Measurements from ENCODE around the gene CACNA2D1. TPM values are rescaled to one million over a fixed set of nuclear protein-coding genes. Genes with fewer than 3 reads are reported as not detected.

CACNA2D1 gene
- total RNA-seq, 1 experiment from 2014 or later, result 4.3 TPM

GRCh38 chr7:82226191-82226590 lies 217.4 kb downstream of the CACNA2D1 start:
- DNase-seq (ENCODE audit: low read depth), result no peak

- DNase-seq (ENCODE audit: low read depth), result no peak
Observed at GRCh38 chr7:82224529-82224928, 219.0 kb downstream of the CACNA2D1 start.

- no peak for DNase-seq (ENCODE audit: low read depth)
Observed at GRCh38 chr7:82223580-82223979, 220.0 kb downstream of the CACNA2D1 start.

GRCh38 chr7:82221152-82221674 lies 222.4 kb downstream of the CACNA2D1 start:
- DNase-seq (ENCODE audit: low read depth), result no peak

GRCh38 chr7:82212466-82212865 lies 231.1 kb downstream of the CACNA2D1 start:
- DNase-seq (ENCODE audit: low read depth), result no peak

- no peak for DNase-seq (ENCODE audit: low read depth)
Observed at GRCh38 chr7:82211333-82211732, 232.2 kb downstream of the CACNA2D1 start.

- no peak for DNase-seq (ENCODE audit: low read depth)
Observed at GRCh38 chr7:82210416-82211184, 233.0 kb downstream of the CACNA2D1 start.

GRCh38 chr7:82209179-82209747 lies 234.3 kb downstream of the CACNA2D1 start:
- DNase-seq (ENCODE audit: low read depth), result no peak

GRCh38 chr7:82204694-82205093 lies 238.9 kb downstream of the CACNA2D1 start:
- DNase-seq (ENCODE audit: low read depth), result peak; percentile 70

- DNase-seq (ENCODE audit: low read depth), result no peak
Observed at GRCh38 chr7:82202965-82203364, 240.6 kb downstream of the CACNA2D1 start.

- no peak for DNase-seq (ENCODE audit: low read depth)
Observed at GRCh38 chr7:82202107-82202506, 241.5 kb downstream of the CACNA2D1 start.

GRCh38 chr7:82200601-82201000 lies 243.0 kb downstream of the CACNA2D1 start:
- no peak for DNase-seq (ENCODE audit: low read depth)

GRCh38 chr7:82194016-82194643 lies 249.4 kb downstream of the CACNA2D1 start:
- DNase-seq (ENCODE audit: low read depth), result peak; percentile 66

- no peak for DNase-seq (ENCODE audit: low read depth)
Observed at GRCh38 chr7:82188636-82189035, 254.9 kb downstream of the CACNA2D1 start.

- no peak for DNase-seq (ENCODE audit: low read depth)
Observed at GRCh38 chr7:82185443-82185842, 258.1 kb downstream of the CACNA2D1 start.

GRCh38 chr7:82183634-82184033 lies 259.9 kb downstream of the CACNA2D1 start:
- peak; percentile 68 for DNase-seq (ENCODE audit: low read depth)

- no peak for DNase-seq (ENCODE audit: low read depth)
Observed at GRCh38 chr7:82179311-82179710, 264.3 kb downstream of the CACNA2D1 start.

GRCh38 chr7:82175319-82175718 lies 268.3 kb downstream of the CACNA2D1 start:
- no peak for DNase-seq (ENCODE audit: low read depth)

- no peak for DNase-seq (ENCODE audit: low read depth)
Observed at GRCh38 chr7:82173400-82174021, 270.1 kb downstream of the CACNA2D1 start.

- DNase-seq (ENCODE audit: low read depth), result no peak
Observed at GRCh38 chr7:82172881-82173280, 270.7 kb downstream of the CACNA2D1 start.

- no peak for DNase-seq (ENCODE audit: low read depth)
Observed at GRCh38 chr7:82172017-82172416, 271.6 kb downstream of the CACNA2D1 start.

GRCh38 chr7:82167558-82168314 lies 275.8 kb downstream of the CACNA2D1 start:
- DNase-seq (ENCODE audit: low read depth), result no peak

Data from Daoy (cell line).